Measurements from ENCODE around the gene KCNIP2. TPM values are rescaled to one million over a fixed set of nuclear protein-coding genes. Genes with fewer than 3 reads are reported as not detected.

Gene KCNIP2
- total RNA-seq, 1 donor = 1.4 TPM

DNA sequence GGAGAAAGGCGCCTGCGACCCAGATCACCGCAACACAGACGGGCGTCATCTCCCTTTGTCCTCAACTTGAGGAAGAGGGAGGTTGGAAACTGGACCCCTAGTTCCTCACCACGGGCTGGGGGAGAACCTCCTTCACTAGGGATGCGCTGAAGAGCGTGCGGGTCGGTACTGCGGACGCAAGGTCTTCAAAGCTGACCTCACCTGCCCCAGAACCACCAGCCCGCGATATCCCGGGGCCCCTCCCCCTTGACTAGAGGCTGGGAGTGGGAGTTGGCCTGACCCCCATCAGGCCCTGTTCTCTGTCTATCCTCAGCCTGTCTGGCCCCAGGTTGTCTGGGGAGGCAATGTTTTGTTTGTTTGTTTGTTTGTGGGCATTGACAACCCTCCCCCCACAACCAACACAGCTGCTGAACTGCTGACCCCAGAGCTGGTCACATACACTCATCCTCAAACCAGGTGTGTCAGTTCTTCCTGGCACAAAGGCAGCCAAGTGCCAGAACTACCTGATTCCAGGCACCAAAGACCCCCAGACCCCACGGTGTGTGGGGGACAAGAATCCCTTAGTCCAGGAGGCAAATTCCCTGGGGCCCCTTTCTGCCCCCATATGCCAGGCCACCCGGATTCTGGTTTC is 63.3 kb downstream of the KCNIP2 start:
- H3K4me3 ChIP-seq (ENCODE audit: insufficient read depth, low read length) = peak overlapping the region; percentile 38
- peak overlapping the region; percentile 71 for H3K4me2 ChIP-seq (ENCODE audit: insufficient read depth, low read length)
- peaks cover 14% of the 10 kb centered on the region for H3K27me3 ChIP-seq (ENCODE audit: insufficient read depth, low read length)

DNA sequence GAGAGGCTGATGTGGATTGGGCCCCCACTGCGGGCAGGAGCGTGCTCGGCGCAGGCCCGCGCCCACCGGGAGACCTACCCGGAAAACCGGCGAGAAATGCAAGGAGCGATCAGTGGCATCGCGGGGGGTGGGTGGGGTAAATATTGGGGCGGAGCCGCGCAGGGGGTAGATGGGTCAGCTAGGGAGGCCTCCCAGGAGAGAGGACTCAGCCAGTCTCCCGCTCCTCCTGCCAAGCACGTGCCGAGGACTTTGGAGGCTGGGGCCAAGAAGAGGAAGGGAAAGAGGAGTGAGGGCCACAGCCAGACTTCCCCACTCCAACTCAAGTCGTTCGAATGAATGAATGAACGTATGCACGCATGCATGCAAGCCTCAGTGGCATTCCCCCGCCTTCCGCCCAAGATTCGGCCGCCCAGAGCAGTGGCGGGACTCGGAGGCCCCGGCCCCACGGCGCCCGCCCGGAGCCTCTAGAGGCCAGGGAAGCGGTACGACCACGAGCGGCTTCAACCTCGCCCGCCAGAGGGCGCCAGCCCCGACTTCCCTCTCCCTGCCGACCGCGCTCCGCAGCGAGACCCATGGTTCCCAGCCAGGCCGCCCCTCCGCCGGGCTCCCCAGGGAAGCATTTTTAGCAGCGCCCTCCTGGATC is 63.9 kb downstream of the KCNIP2 start:
- TF ChIP-seq, protein P1, sequence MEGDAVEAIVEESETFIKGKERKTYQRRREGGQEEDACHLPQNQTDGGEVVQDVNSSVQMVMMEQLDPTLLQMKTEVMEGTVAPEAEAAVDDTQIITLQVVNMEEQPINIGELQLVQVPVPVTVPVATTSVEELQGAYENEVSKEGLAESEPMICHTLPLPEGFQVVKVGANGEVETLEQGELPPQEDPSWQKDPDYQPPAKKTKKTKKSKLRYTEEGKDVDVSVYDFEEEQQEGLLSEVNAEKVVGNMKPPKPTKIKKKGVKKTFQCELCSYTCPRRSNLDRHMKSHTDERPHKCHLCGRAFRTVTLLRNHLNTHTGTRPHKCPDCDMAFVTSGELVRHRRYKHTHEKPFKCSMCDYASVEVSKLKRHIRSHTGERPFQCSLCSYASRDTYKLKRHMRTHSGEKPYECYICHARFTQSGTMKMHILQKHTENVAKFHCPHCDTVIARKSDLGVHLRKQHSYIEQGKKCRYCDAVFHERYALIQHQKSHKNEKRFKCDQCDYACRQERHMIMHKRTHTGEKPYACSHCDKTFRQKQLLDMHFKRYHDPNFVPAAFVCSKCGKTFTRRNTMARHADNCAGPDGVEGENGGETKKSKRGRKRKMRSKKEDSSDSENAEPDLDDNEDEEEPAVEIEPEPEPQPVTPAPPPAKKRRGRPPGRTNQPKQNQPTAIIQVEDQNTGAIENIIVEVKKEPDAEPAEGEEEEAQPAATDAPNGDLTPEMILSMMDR (IDR thresholded peaks at IDR 0.05; ENCODE audit: extremely low read depth, low read depth, low read length) = peak; percentile 70
- Histone ChIP-seq H3K4me2 (ENCODE audit: insufficient read depth, low read length) (peak overlapping the region; percentile 71), H4K20me1 (ENCODE audit: insufficient read depth, low read length) (peaks cover 29% of the 10 kb centered on the region)

More for the DNA sequence above, 63.3 kb downstream of the KCNIP2 start:
- Histone ChIP-seq H3K36me3 (ENCODE audit: insufficient read depth, low read length) (peaks cover 15% of the 10 kb centered on the region), H4K20me1 (ENCODE audit: insufficient read depth, low read length) (peaks cover 27% of the 10 kb centered on the region), H3K4me1 (ENCODE audit: insufficient read depth, low read length) (peaks cover 30% of the 10 kb centered on the region), H3K9me3 (ENCODE audit: low read depth, low read length) (no peaks in the 10 kb centered on the region), H2AFZ (ENCODE audit: low read length) (no peak overlapping the region), H3K27ac (ENCODE audit: low read depth, low read length) (no peak overlapping the region), H3K79me2 (ENCODE audit: insufficient read depth, low read length) (peaks cover 12% of the 10 kb centered on the region)
- TF ChIP-seq, protein P1 (IDR thresholded peaks at IDR 0.05; ENCODE audit: extremely low read depth, low read depth, low read length) = no peak
- peak; percentile 89 for DNase-seq (ENCODE audit: insufficient read length, low spot score, missing footprints)

DNA sequence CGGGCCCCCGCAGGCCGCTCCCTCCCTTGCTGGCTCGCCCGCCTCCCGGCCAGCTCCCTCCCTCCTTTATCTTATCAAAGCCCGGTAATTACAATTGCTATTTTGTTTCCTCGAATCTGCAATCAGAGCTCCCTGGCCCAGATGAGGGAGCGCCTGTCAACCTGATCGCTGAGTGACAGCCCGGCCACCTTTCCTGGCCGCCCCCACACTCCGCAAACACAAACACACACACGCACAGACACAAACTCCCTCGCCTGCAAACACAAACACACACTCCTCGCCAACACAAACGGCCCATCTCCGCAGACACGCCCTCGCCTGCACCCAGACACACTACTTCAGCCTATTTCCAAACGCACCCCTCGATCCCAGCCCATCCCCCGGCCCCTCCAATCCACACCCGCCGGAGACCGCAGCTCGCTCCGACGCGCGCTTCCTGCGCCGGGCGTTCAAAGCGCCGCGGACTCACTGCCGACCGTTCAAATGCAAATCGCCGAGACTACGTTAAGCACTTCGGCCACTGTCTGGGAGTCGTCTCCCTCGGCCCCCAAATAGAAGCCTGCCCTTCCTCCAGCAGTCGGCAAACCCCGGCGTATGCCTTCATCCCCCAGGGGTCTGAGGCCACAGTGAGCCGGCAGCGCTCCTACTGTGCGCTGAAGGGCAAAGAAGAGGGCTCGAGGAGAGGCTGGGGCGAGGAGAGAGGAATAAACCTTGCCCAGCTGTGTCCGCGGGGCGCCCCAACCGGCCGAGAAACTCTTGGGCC is 64.6 kb downstream of the KCNIP2 start:
- TF ChIP-seq, protein P1 (IDR thresholded peaks at IDR 0.05; ENCODE audit: extremely low read depth, low read depth, low read length) = no peak
- DNase-seq (ENCODE audit: insufficient read length, low spot score, missing footprints) = peak; percentile 90

More for the DNA sequence above, 63.9 kb downstream of the KCNIP2 start:
- H3K27ac ChIP-seq (ENCODE audit: low read depth, low read length) = no peak overlapping the region
- peaks cover 9% of the 10 kb centered on the region for H3K36me3 ChIP-seq (ENCODE audit: insufficient read depth, low read length)
- H3K9me3 ChIP-seq (ENCODE audit: low read depth, low read length) = no peaks in the 10 kb centered on the region
- peaks cover 10% of the 10 kb centered on the region for H3K79me2 ChIP-seq (ENCODE audit: insufficient read depth, low read length)
- DNase-seq (ENCODE audit: insufficient read length, low spot score, missing footprints) = peak; percentile 99
- H3K4me1 ChIP-seq (ENCODE audit: insufficient read depth, low read length) = peaks cover 30% of the 10 kb centered on the region
- peak overlapping the region; percentile 38 for H3K4me3 ChIP-seq (ENCODE audit: insufficient read depth, low read length)
- no peak overlapping the region for H2AFZ ChIP-seq (ENCODE audit: low read length)
- peaks cover 20% of the 10 kb centered on the region for H3K27me3 ChIP-seq (ENCODE audit: insufficient read depth, low read length)

More for the DNA sequence above, 64.6 kb downstream of the KCNIP2 start:
- Histone ChIP-seq H3K27me3 (ENCODE audit: insufficient read depth, low read length) (peaks cover 27% of the 10 kb centered on the region), H3K27ac (ENCODE audit: low read depth, low read length) (no peak overlapping the region), H2AFZ (ENCODE audit: low read length) (no peak overlapping the region), H3K4me1 (ENCODE audit: insufficient read depth, low read length) (peaks cover 27% of the 10 kb centered on the region), H4K20me1 (ENCODE audit: insufficient read depth, low read length) (peaks cover 29% of the 10 kb centered on the region), H3K4me2 (ENCODE audit: insufficient read depth, low read length) (peak overlapping the region; percentile 71), H3K79me2 (ENCODE audit: insufficient read depth, low read length) (peaks cover 9% of the 10 kb centered on the region), H3K4me3 (ENCODE audit: insufficient read depth, low read length) (peak overlapping the region; percentile 38), H3K36me3 (ENCODE audit: insufficient read depth, low read length) (peaks cover 2% of the 10 kb centered on the region), H3K9me3 (ENCODE audit: low read depth, low read length) (no peaks in the 10 kb centered on the region)

Measured in osteoblast (primary cell).